Liver (tissue), 9 donors: ENCODE results near the gene PHEX. TPM values are rescaled to one million over a fixed set of nuclear protein-coding genes. Genes with fewer than 3 reads are reported as not detected.

Experiments used
- DNase-seq: peaks from one replicate; pipeline ENCODE4 v3.0.0-alpha.2; 2017; ENCODE audit warnings: low spot score
- H3K27ac ChIP-seq, 2 donors: one replicate each; pipeline ENCODE4 v1.7.0; 2013; ENCODE audit warnings: inconsistent platforms in 2 of 2, low read length in 2 of 2, control low read depth in 1 of 2, low read depth in 1 of 2, mild to moderate bottlenecking in 1 of 2
- H3K27me3 ChIP-seq, 4 donors: one replicate each; pipeline versions ENCODE4 v1.6.1 to v1.7.0; 2013; ENCODE audit warnings: low read length in 3 of 4, inconsistent platforms in 1 of 4, mild to moderate bottlenecking in 1 of 4, moderate library complexity in 1 of 4; ENCODE audit not compliant: control insufficient read depth in 4 of 4, insufficient read depth in 4 of 4
- H3K36me3 ChIP-seq, 4 donors: one replicate each; pipeline versions ENCODE4 v1.6.1 to v1.7.0; 2013; ENCODE audit warnings: low read length in 3 of 4, mild to moderate bottlenecking in 3 of 4, low read depth in 1 of 4, moderate library complexity in 1 of 4; ENCODE audit not compliant: control insufficient read depth in 4 of 4, insufficient read depth in 3 of 4
- H3K4me1 ChIP-seq, 4 donors: one replicate each; pipeline versions ENCODE4 v1.6.1 to v1.7.0; 2013; ENCODE audit warnings: low read length in 3 of 4, mild to moderate bottlenecking in 3 of 4, moderate library complexity in 1 of 4; ENCODE audit not compliant: control insufficient read depth in 4 of 4, insufficient read depth in 4 of 4
- H3K4me3 ChIP-seq, 3 donors: one replicate each; pipeline versions ENCODE4 v1.6.1 to v1.7.0; 2013; ENCODE audit warnings: low read length in 3 of 3, control low read depth in 1 of 3, low read depth in 1 of 3, mild to moderate bottlenecking in 1 of 3
- H3K9ac ChIP-seq, 2 donors: one replicate each; pipeline ENCODE4 v1.7.0; 2013; ENCODE audit warnings: low read length in 2 of 2, mild to moderate bottlenecking in 2 of 2, moderate library complexity in 2 of 2, control low read depth in 1 of 2, low read depth in 1 of 2
- H3K9me3 ChIP-seq, 4 donors: one replicate each; pipeline versions ENCODE4 v1.6.1 to v1.7.0; 2013; ENCODE audit warnings: low read length in 3 of 4; ENCODE audit not compliant: control insufficient read depth in 4 of 4
- CTCF ChIP-seq: fragments of 150-350 bp; IDR thresholded peaks from 2 replicates; pipeline ENCODE4 v1.5.1; 2017; ENCODE audit warnings: improper control_type of control experiment, low read depth, low read length; ENCODE audit not compliant: missing input control
- FOXA2 ChIP-seq: IDR thresholded peaks from 2 replicates; pipeline ENCODE4 v1.6.1; 2016; ENCODE audit warnings: antibody characterized with exemption
- GABPA ChIP-seq, 2 donors: IDR thresholded peaks in 1 of 2; conservative IDR thresholded peaks in 1 of 2; 2 replicates each; pipeline ENCODE4 v1.6.1; 2016; ENCODE audit warnings: antibody characterized with exemption in 2 of 2, mild to moderate bottlenecking in 1 of 2, moderate library complexity in 1 of 2
- HNF4A ChIP-seq, 2 donors: conservative IDR thresholded peaks; 2 replicates each; pipeline ENCODE4 v1.6.1; 2016; ENCODE audit warnings: antibody characterized with exemption in 2 of 2, mild to moderate bottlenecking in 2 of 2
- HNF4G ChIP-seq: IDR thresholded peaks from 2 replicates; pipeline ENCODE4 v1.6.1; 2016; ENCODE audit warnings: antibody characterized with exemption
- JUND ChIP-seq, 2 donors: IDR thresholded peaks; 2 replicates each; pipeline ENCODE4 v1.6.1; 2016; ENCODE audit warnings: antibody characterized with exemption in 2 of 2
- MAX ChIP-seq: IDR thresholded peaks from 2 replicates; pipeline ENCODE4 v1.6.1; 2016; ENCODE audit warnings: antibody characterized with exemption
- NR2F2 ChIP-seq: IDR thresholded peaks from 2 replicates; pipeline ENCODE4 v1.6.1; 2016; ENCODE audit warnings: antibody characterized with exemption
- RAD21 ChIP-seq, 2 donors: IDR thresholded peaks; 2 replicates each; pipeline ENCODE4 v1.6.1; 2016; ENCODE audit warnings: antibody characterized with exemption in 2 of 2, mild to moderate bottlenecking in 2 of 2
- REST ChIP-seq: IDR thresholded peaks from 2 replicates; pipeline ENCODE4 v1.6.1; 2016; ENCODE audit warnings: antibody characterized with exemption, mild to moderate bottlenecking
- RXRA ChIP-seq, 2 donors: IDR thresholded peaks; 2 replicates each; pipeline ENCODE4 v1.6.1; 2017 to 2018; ENCODE audit warnings: antibody characterized with exemption in 2 of 2, mild to moderate bottlenecking in 1 of 2
- SP1 ChIP-seq: IDR thresholded peaks from 2 replicates; pipeline ENCODE4 v1.6.1; 2018; ENCODE audit warnings: antibody characterized with exemption, mild to moderate bottlenecking
- TAF1 ChIP-seq: conservative IDR thresholded peaks from 2 replicates; pipeline ENCODE4 v1.6.1; 2016; ENCODE audit warnings: antibody characterized with exemption, mild to moderate bottlenecking
- YY1 ChIP-seq: IDR thresholded peaks from 2 replicates; pipeline ENCODE4 v1.6.1; 2016; ENCODE audit warnings: antibody characterized with exemption, mild to moderate bottlenecking
- ZBTB33 ChIP-seq: IDR thresholded peaks from 2 replicates; pipeline ENCODE4 v1.6.1; 2016; ENCODE audit warnings: antibody characterized with exemption
- WGBS: extraction: QIAGEN DNeasy Blood & Tissue Kit; methylation state at CpG from one replicate; pipeline ENCODE4 v1.1.7; 2013; 5-methylcytosine and 5-hydroxymethylcytosine counted together
- polyA plus RNA-seq, 2 donors: library from polyadenylated mRNA; stranded (reverse) in 1 of 2; unstranded in 1 of 2; fragments of 200-250 nt in 1 of 2; fragments of >200 nt in 1 of 2; fragmentation: Nextera tagmentation in 1 of 2; extraction: Ambion mirVana in 1 of 2; gene quantifications; one replicate each; pipeline versions ENCODE4 v1.2.1 to v1.2.3, GENCODE V29; 2013 to 2015
- total RNA-seq, 2 donors: library from RNA; depleted of rRNA; stranded (reverse); fragments of >200 nt; gene quantifications; one replicate each; pipeline ENCODE4 v1.2.3, GENCODE V29; 2014
- TF ChIP-seq, protein P1 (sequence below): IDR thresholded peaks from 2 replicates; pipeline ENCODE4 v1.6.1; 2016; ENCODE audit warnings: antibody characterized with exemption
- donor health status: healthy.
- donor health status: healthy.
- donor health status: healthy.
- donor health status: healthy.
- donor health status: healthy.

PHEX gene
- total and polyA plus RNA-seq, 4 donors, result 0.01 to 0.14 (median 0.08) TPM; not detected in 1

DNA sequence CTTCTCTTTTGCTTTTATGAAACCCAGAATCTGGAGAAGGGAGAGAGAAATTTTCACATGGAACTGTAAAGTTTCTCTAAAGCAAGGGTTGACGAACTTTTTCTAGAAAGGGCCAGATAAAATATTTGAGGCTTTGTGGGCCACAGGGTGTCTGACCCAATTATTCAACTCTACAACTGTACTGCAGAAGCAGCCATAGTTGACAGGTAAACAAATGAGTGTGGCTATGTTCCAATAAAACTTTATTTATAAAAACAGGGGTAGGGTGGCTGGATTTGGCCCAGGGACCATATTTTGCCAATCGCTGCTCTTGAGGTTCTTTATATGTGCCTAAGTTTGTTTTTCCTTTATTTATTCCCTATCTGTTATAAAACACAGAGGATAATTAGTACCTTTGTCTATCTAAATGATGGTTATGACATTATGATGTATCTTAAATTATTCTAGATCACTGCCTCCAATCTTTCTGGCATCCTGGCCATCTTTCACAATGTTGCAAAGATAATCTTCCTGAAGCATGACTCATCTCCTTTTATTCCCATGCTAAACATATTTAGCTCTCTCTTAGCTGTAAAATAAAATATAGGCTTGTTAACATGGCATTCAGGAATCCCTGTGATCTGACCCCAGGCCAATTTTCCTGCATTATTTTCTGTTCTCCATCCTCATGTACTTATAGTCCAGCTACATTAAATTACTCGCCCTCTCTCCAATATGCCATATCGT, 133.8 kb downstream of the PHEX start:
- Histone ChIP-seq H3K9me3 (no peaks in the 10 kb centered on the region), H3K4me3 (no peak overlapping the region), H3K36me3 (no peaks in the 10 kb centered on the region), H3K27me3 (no peaks in the 10 kb centered on the region), H3K9ac (no peak overlapping the region), H3K27ac (no peak overlapping the region), H3K4me1 (no peaks in the 10 kb centered on the region)
- no peak for TF ChIP-seq HNF4A (conservative IDR thresholded peaks at IDR 0.05)
- TF ChIP-seq GABPA (IDR thresholded peaks at IDR 0.05 in 1 of 2, conservative IDR thresholded peaks at IDR 0.05 in 1 of 2), result no peak
- TF ChIP-seq TAF1, result no peak
- TF ChIP-seq ZBTB33, result no peak
- no peak for TF ChIP-seq HNF4G
- no peak for TF ChIP-seq CTCF
- TF ChIP-seq YY1, result no peak
- no peak for TF ChIP-seq REST
- TF ChIP-seq FOXA2, result no peak
- TF ChIP-seq SP1, result no peak
- TF ChIP-seq RAD21 (IDR thresholded peaks at IDR 0.05), result no peak
- no peak for TF ChIP-seq RXRA (IDR thresholded peaks at IDR 0.05)
- TF ChIP-seq JUND (IDR thresholded peaks at IDR 0.05), result no peak
- no peak for TF ChIP-seq MAX
- TF ChIP-seq NR2F2, result no peak
- TF ChIP-seq, protein P1, sequence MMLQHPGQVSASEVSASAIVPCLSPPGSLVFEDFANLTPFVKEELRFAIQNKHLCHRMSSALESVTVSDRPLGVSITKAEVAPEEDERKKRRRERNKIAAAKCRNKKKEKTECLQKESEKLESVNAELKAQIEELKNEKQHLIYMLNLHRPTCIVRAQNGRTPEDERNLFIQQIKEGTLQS, result no peak
- no peak for DNase-seq
- 70% methylated on average over 4 of the region's 4 CpGs for WGBS
